Mesenchymal stem cell (in vitro differentiated cells and primary cell): ENCODE data around the gene PITPNB. TPM values are rescaled to one million over a fixed set of nuclear protein-coding genes. Genes with fewer than 3 reads are reported as not detected.

Experiments
- DNase-seq: peaks from one replicate; pipeline ENCODE4 v3.0.0-alpha.2; 2013
- H2AFZ ChIP-seq: one replicate; pipeline ENCODE4 v1.6.1; 2013; ENCODE audit warnings: low read depth, mild to moderate bottlenecking, control low read depth, inconsistent platforms, low read length, moderate library complexity
- H2AK5ac ChIP-seq: 2 replicates; pipeline ENCODE4 v1.6.1; 2013; ENCODE audit warnings: low read length, moderate library complexity, mild to moderate bottlenecking, inconsistent platforms; ENCODE audit not compliant: severe bottlenecking
- H2BK120ac ChIP-seq: one replicate; pipeline ENCODE4 v1.6.1; 2013; ENCODE audit warnings: low read depth, mild to moderate bottlenecking, inconsistent platforms, low read length, moderate library complexity
- H2BK12ac ChIP-seq, 2 experiments: one replicate each; pipeline ENCODE4 v1.6.1; 2013; ENCODE audit warnings: inconsistent platforms in 2 of 2, low read length in 2 of 2, mild to moderate bottlenecking in 2 of 2, moderate library complexity in 2 of 2, control low read depth in 1 of 2
- H2BK15ac ChIP-seq: one replicate; pipeline ENCODE4 v1.6.1; 2013; ENCODE audit warnings: mild to moderate bottlenecking, low read depth, inconsistent platforms; ENCODE audit not compliant: poor library complexity, severe bottlenecking
- H2BK5ac ChIP-seq: 2 replicates; pipeline ENCODE4 v1.6.1; 2013; ENCODE audit warnings: low read depth, mild to moderate bottlenecking, low read length, control low read depth, inconsistent platforms; ENCODE audit not compliant: poor library complexity, severe bottlenecking
- H3K14ac ChIP-seq, 2 experiments: one replicate each; pipeline ENCODE4 v1.6.1; 2013; ENCODE audit warnings: inconsistent platforms in 2 of 2, low read length in 2 of 2, control low read depth in 1 of 2, mild to moderate bottlenecking in 1 of 2, moderate library complexity in 1 of 2
- H3K18ac ChIP-seq, 2 experiments: one replicate each; pipeline ENCODE4 v1.6.1; 2013; ENCODE audit warnings: inconsistent platforms in 2 of 2, low read length in 2 of 2, control low read depth in 1 of 2, low read depth in 1 of 2, mild to moderate bottlenecking in 1 of 2
- H3K23ac ChIP-seq, 2 experiments: one replicate each; pipeline ENCODE4 v1.6.1; 2013; ENCODE audit warnings: inconsistent platforms in 2 of 2, low read length in 2 of 2, mild to moderate bottlenecking in 2 of 2, moderate library complexity in 2 of 2, control low read depth in 1 of 2
- H3K27ac ChIP-seq: 2 replicates; pipeline ENCODE4 v1.5.1; 2013; ENCODE audit warnings: mild to moderate bottlenecking, moderate library complexity, low read length, control low read depth, inconsistent platforms; ENCODE audit not compliant: poor library complexity, severe bottlenecking
- H3K27me3 ChIP-seq, 2 experiments: 2 replicates each; pipeline versions ENCODE4 v1.6.1 to v1.7.0; 2013; ENCODE audit warnings: low read length in 2 of 2, mild to moderate bottlenecking in 2 of 2, moderate library complexity in 2 of 2, control low read depth in 1 of 2, inconsistent platforms in 1 of 2; ENCODE audit not compliant: control insufficient read depth in 1 of 2, insufficient read depth in 1 of 2
- H3K36me3 ChIP-seq, 2 experiments: 2 replicates each; pipeline versions ENCODE4 v1.6.1 to v1.7.0; 2013; ENCODE audit warnings: low read length in 2 of 2, control low read depth in 1 of 2, inconsistent platforms in 1 of 2, low read depth in 1 of 2, mild to moderate bottlenecking in 1 of 2; ENCODE audit not compliant: insufficient read depth in 2 of 2, control insufficient read depth in 1 of 2
- H3K4ac ChIP-seq, 2 experiments: one replicate each; pipeline ENCODE4 v1.6.1; 2013; ENCODE audit warnings: inconsistent platforms in 2 of 2, low read length in 2 of 2, mild to moderate bottlenecking in 2 of 2, moderate library complexity in 2 of 2, control low read depth in 1 of 2, low read depth in 1 of 2
- H3K4me1 ChIP-seq: 2 replicates; pipeline ENCODE4 v1.6.1; 2013; ENCODE audit warnings: low read depth, low read length, control low read depth; ENCODE audit not compliant: control insufficient read depth, insufficient read depth
- H3K4me2 ChIP-seq: 2 replicates; pipeline ENCODE4 v1.6.1; 2013; ENCODE audit warnings: low read length, mild to moderate bottlenecking, inconsistent platforms; ENCODE audit not compliant: poor library complexity, severe bottlenecking
- H3K4me3 ChIP-seq, 2 experiments: 2 replicates each; pipeline versions ENCODE4 v1.5.1 to v1.7.0; 2013; ENCODE audit warnings: low read length in 2 of 2, mild to moderate bottlenecking in 2 of 2, control low read depth in 1 of 2, low read depth in 1 of 2; ENCODE audit not compliant: insufficient read depth in 1 of 2
- H3K79me1 ChIP-seq: replicated peaks from 2 replicates; pipeline ENCODE4 v1.6.1; 2013; ENCODE audit warnings: mild to moderate bottlenecking, control low read depth, low read length, inconsistent platforms; ENCODE audit not compliant: poor library complexity, severe bottlenecking
- H3K9ac ChIP-seq: 2 replicates; pipeline ENCODE4 v1.7.0; 2013; ENCODE audit warnings: mild to moderate bottlenecking, low read length, moderate library complexity
- H3K9me3 ChIP-seq: 2 replicates; pipeline ENCODE4 v1.7.0; 2013; ENCODE audit warnings: mild to moderate bottlenecking, low read length; ENCODE audit not compliant: control insufficient read depth
- H4K8ac ChIP-seq: one replicate; pipeline ENCODE4 v1.6.1; 2013; ENCODE audit warnings: inconsistent platforms, mild to moderate bottlenecking, low read length, moderate library complexity
- H4K91ac ChIP-seq: one replicate; pipeline ENCODE4 v1.6.1; 2013; ENCODE audit warnings: mild to moderate bottlenecking, low read length, inconsistent platforms
- WGBS: methylation state at CpG from one replicate; pipeline ENCODE4 v1.1.7; 2013; ENCODE audit warnings: mixed read lengths; 5-methylcytosine and 5-hydroxymethylcytosine counted together
- polyA plus RNA-seq, 2 experiments: library from polyadenylated mRNA; stranded (reverse); fragments of 200-250 nt; gene quantifications; one replicate each; pipeline ENCODE4 v1.2.3, GENCODE V29; 2013

The PITPNB gene
- 48.3 TPM for polyA plus RNA-seq (2013, experiment 1 of 2)
- 51.1 TPM for polyA plus RNA-seq (2013, experiment 2 of 2)

GRCh38 chr22:27919222-27919941 lies at the start of gene PITPNB:
PITPNB (minus strand) TSS chr22:27919256; CDS start chr22:27919191, 65 bp downstream.
- peak; percentile 97 for DNase-seq
- peak within 1 kb of the TSS; percentile 93 for H3K9ac ChIP-seq
- H2BK12ac ChIP-seq = peak within 1 kb of the TSS; percentile 15 to 72

DNA sequence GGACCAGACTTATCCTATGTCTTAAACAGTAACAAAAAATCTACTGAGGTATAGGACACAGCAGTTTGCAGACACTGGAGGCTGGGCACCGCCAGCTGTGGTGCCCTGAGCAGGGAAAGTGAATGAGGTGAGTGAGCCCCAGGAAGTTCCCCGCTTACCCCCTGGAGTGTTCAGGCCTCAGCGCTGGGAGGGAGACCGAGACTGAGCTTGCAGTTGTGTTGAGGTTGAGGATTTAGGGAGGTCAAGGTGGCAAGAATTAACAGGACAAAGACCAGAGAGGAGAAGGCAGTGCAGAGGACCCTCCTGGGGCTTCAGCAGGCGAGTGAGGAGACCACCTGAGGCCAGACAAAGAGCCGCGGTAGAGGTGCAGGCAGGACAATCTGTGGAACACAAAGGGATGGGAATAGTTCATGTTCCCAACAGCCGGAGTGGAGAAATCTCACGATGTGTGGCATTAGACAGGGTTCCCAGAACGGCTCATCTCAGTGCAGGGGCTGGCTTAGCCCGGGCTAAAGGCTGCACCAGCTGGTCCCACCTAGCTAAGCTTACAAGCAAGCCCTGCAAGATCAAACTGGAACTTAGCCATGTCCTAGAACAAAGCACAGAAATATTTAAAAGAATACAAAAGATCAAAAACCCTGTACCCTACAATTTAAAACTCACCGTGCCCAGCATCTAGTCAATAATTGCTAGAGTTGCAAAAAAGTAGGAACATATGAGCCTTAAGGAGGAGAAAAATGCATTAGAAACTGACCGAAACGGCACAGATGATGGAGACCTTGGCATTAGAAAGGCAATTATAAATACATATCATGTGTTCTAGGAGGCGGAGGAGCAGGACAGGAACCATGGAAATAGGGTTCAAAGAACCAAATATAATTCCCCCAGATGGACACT lies 47.4 kb upstream of the PITPNB start:
- Histone ChIP-seq H3K9me3 (peaks cover 10% of the 10 kb centered on the region), H2AK5ac (no peak overlapping the region), H3K27ac (no peak overlapping the region), H3K36me3 (no peaks in the 10 kb centered on the region), H2BK12ac (no peak overlapping the region), H2BK5ac (no peak overlapping the region), H3K18ac (no peak overlapping the region), H3K4me3 (no peak overlapping the region), H3K27me3 (no peaks in the 10 kb centered on the region), H4K91ac (no peak overlapping the region), H2BK120ac (no peak overlapping the region), H2AFZ (no peak overlapping the region), H3K79me1 (no peaks in the 10 kb centered on the region), H4K8ac (no peak overlapping the region), H2BK15ac (no peak overlapping the region), H3K23ac (no peak overlapping the region), H3K9ac (no peak overlapping the region), H3K4me2 (no peak overlapping the region), H3K4me1 (peaks cover 5% of the 10 kb centered on the region), H3K4ac (no peak overlapping the region), H3K14ac (no peak overlapping the region)
- no peak for DNase-seq
- WGBS = 95% methylated on average over 12 of the region's 15 CpGs

More at GRCh38 chr22:27919222-27919941, at the start of gene PITPNB:
- WGBS = under 1% methylated on average over 68 of the region's 68 CpGs
- Histone ChIP-seq H2BK15ac (peak within 1 kb of the TSS; percentile 92), H3K4me2 (peak within 1 kb of the TSS; percentile 89), H3K18ac (peak within 1 kb of the TSS; percentile 96 to 98), H3K9me3 (no peaks in the 10 kb centered on the region), H3K36me3 (peaks cover 0 to 3% of the 10 kb centered on the region in 2 experiments), H2BK120ac (peak within 1 kb of the TSS; percentile 97), H3K4me1 (peaks cover 1% of the 10 kb centered on the region), H3K14ac (peak within 1 kb of the TSS; percentile 5 to 80), H2AFZ (peak within 1 kb of the TSS; percentile 78), H3K27ac (peak within 1 kb of the TSS; percentile 73), H3K23ac (peak within 1 kb of the TSS in 1 of 2 experiments; percentile 26), H2AK5ac (no peak within 1 kb of the TSS), H4K91ac (peak within 1 kb of the TSS; percentile 94), H3K27me3 (no peaks in the 10 kb centered on the region), H3K4me3 (peak within 1 kb of the TSS; percentile 92 to 97), H2BK5ac (peak within 1 kb of the TSS; percentile 60), H3K4ac (peak within 1 kb of the TSS; percentile 87 to 93), H4K8ac (peak within 1 kb of the TSS; percentile 81), H3K79me1 (peaks cover 9% of the 10 kb centered on the region)

DNA sequence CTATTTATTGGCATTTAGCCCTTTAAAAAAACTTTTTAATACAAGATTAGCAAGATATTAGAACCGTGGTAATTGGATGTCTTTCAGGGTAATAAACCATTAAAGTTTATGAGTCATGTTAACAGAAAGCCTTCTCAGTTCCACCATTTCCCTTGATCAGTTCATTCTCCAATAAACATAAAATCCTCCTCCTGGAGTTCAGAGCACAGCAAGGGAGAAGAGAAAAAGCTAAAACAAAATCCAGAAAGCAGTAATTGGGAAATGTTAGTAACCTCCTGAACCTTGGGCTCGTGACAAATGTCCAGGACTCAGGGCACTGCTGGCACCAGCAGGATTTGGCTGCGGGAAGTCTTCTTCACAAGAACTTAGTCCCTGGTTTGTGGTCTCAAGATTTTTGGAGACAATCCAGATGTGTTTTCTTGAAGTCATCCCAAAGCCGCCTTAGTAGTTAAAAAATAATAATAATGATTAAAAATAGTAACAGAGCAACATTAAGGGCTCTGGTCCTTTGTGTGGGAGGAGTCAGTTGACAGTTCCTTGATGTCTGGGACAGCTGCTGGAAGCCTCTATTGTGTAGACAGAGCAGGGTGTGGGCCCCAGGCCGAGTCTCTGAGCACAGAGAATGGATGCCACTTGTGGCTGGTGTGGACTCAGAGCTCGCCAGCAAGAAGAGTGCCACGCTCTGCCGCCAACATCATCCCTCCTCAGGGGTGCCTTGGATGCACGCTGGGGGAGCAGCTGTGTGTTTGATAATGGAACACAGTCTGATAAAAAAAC lies 43.4 kb upstream of the PITPNB start:
- DNase-seq = peak; percentile 31
- H3K9me3 ChIP-seq = no peaks in the 10 kb centered on the region
- H2AFZ ChIP-seq = no peak overlapping the region
- H3K36me3 ChIP-seq = no peaks in the 10 kb centered on the region
- H3K4me2 ChIP-seq = no peak overlapping the region
- H3K27ac ChIP-seq = no peak overlapping the region
- no peak overlapping the region for H2BK5ac ChIP-seq
- H3K14ac ChIP-seq = peak overlapping the region in 1 of 2 experiments; percentile 68
- H3K23ac ChIP-seq = no peak overlapping the region
- H3K27me3 ChIP-seq = no peaks in the 10 kb centered on the region
- no peak overlapping the region for H4K91ac ChIP-seq
- no peak overlapping the region for H3K9ac ChIP-seq
- H2BK12ac ChIP-seq = peak overlapping the region in 1 of 2 experiments; percentile 39
- H3K18ac ChIP-seq = peak overlapping the region in 1 of 2 experiments; percentile 11
- no peak overlapping the region for H2BK15ac ChIP-seq
- H3K4me1 ChIP-seq = peaks cover 5% of the 10 kb centered on the region
- no peak overlapping the region for H4K8ac ChIP-seq
- H2AK5ac ChIP-seq = no peak overlapping the region
- 74% methylated on average over 6 of the region's 9 CpGs for WGBS
- no peak overlapping the region for H2BK120ac ChIP-seq
- H3K79me1 ChIP-seq = no peaks in the 10 kb centered on the region
- H3K4ac ChIP-seq = no peak overlapping the region
- no peak overlapping the region for H3K4me3 ChIP-seq
